Ovary (tissue), 3 donors: Measurements from ENCODE around the gene EPB41L4B.

Source experiments
- EP300 ChIP-seq: sonication (generic); formaldehyde crosslinking; IDR thresholded peaks from one replicate; pipeline ENCODE4 v1.6.1; 2017; ENCODE audit warnings: antibody characterized with exemption
- POLR2A ChIP-seq: fragments of 450-650 bp; IDR thresholded peaks from one replicate; pipeline ENCODE4 v1.6.1; 2017; ENCODE audit warnings: antibody characterized with exemption, mild to moderate bottlenecking, moderate library complexity
- TF ChIP-seq, protein P1 (sequence below), 3 donors: fragments of 450-650 bp in 2 of 3; fragments of 200-600 bp in 1 of 3; IDR thresholded peaks; one replicate each; pipeline versions ENCODE4 v1.5.1 to v1.8.0; 2016 to 2022; ENCODE audit warnings: antibody characterized with exemption in 3 of 3, mild to moderate bottlenecking in 1 of 3
- donor health status: DM: no; HTN: no; CAD: no.

DNA sequence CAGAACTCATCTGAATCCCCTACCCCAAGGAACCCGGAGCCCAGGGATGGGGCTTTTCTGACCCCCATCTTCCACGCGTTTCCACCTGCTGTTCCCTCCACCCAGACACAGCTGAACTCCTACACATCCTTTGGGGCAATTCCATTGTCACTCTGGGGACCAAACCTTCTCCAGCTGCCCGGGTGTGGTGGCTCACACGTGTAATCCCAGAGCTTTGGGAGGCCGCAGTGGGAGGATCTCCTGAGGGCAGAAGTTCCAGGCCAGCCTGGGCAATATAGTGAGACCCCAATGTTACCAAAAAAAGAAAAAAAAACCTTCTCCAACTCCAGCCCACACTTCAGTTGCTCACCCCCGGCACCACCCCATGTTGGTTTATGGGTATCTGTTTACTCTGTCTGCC is 8.1 kb downstream of the EPB41L4B start:
- TF ChIP-seq, protein P1, sequence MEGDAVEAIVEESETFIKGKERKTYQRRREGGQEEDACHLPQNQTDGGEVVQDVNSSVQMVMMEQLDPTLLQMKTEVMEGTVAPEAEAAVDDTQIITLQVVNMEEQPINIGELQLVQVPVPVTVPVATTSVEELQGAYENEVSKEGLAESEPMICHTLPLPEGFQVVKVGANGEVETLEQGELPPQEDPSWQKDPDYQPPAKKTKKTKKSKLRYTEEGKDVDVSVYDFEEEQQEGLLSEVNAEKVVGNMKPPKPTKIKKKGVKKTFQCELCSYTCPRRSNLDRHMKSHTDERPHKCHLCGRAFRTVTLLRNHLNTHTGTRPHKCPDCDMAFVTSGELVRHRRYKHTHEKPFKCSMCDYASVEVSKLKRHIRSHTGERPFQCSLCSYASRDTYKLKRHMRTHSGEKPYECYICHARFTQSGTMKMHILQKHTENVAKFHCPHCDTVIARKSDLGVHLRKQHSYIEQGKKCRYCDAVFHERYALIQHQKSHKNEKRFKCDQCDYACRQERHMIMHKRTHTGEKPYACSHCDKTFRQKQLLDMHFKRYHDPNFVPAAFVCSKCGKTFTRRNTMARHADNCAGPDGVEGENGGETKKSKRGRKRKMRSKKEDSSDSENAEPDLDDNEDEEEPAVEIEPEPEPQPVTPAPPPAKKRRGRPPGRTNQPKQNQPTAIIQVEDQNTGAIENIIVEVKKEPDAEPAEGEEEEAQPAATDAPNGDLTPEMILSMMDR (IDR thresholded peaks at IDR 0.05), result no peak
- TF ChIP-seq POLR2A (no peak), EP300 (no peak)
